NB4 (cell line): ENCODE data around the gene ICE1.

Experiments used
- DNase-seq: peaks from one replicate; pipeline ENCODE4 v3.0.0; 2010; ENCODE audit warnings: low read depth
- H3K4me3 ChIP-seq: one replicate; pipeline ENCODE4 v1.5.1; 2011; ENCODE audit warnings: mild to moderate bottlenecking, low read depth, low read length, moderate library complexity
- CTCF ChIP-seq: IDR thresholded peaks from one replicate; pipeline ENCODE4 v1.5.1; 2012; ENCODE audit warnings: low read depth, low read length
- MAX ChIP-seq: IDR thresholded peaks from 2 replicates; pipeline ENCODE4 v1.6.1; 2011; ENCODE audit warnings: low read depth, low read length
- MYC ChIP-seq: IDR thresholded peaks from 2 replicates; pipeline ENCODE4 v1.6.1; 2011; ENCODE audit warnings: low read depth, low read length
- POLR2A ChIP-seq: IDR thresholded peaks from 2 replicates; pipeline ENCODE4 v1.6.1; 2011; ENCODE audit warnings: mild to moderate bottlenecking; ENCODE audit not compliant: insufficient read length; ENCODE audit errors: extremely low read depth

Gene ICE1

GRCh38 chr5:5456858-5457257 lies 34.4 kb downstream of the ICE1 start:
- no peak for DNase-seq
- no peak overlapping the region for H3K4me3 ChIP-seq
- TF ChIP-seq MAX, result no peak
- TF ChIP-seq CTCF, result no peak
- TF ChIP-seq POLR2A, result no peak
- no peak for TF ChIP-seq MYC

- DNase-seq, result no peak
- H3K4me3 ChIP-seq, result no peak overlapping the region
- TF ChIP-seq MYC (no peak), POLR2A (no peak), MAX (no peak)
Measured at GRCh38 chr5:5460311-5460710, 37.8 kb downstream of the ICE1 start.

GRCh38 chr5:5461012-5461411 lies 38.5 kb downstream of the ICE1 start:
- no peak for DNase-seq
- no peak overlapping the region for H3K4me3 ChIP-seq
- TF ChIP-seq CTCF (no peak), MYC (no peak), POLR2A (no peak), MAX (no peak)

GRCh38 chr5:5464036-5464715 lies 41.7 kb downstream of the ICE1 start:
- DNase-seq, result no peak
- TF ChIP-seq MAX (no peak), POLR2A (no peak), CTCF (no peak), MYC (no peak)
- H3K4me3 ChIP-seq, result no peak overlapping the region

GRCh38 chr5:5466227-5466626 lies 43.8 kb downstream of the ICE1 start:
- DNase-seq, result no peak
- no peak overlapping the region for H3K4me3 ChIP-seq
- TF ChIP-seq MYC (no peak), MAX (no peak), POLR2A (no peak), CTCF (no peak)

- DNase-seq, result no peak
- TF ChIP-seq MYC (no peak), CTCF (no peak), POLR2A (no peak), MAX (no peak)
- H3K4me3 ChIP-seq, result no peak overlapping the region
Measured at GRCh38 chr5:5467737-5468136, 45.3 kb downstream of the ICE1 start.
